SKM-1 treated with dmso at 0.1 percent for 144 hours (cell line): ENCODE data around the gene MXD1.
A peak's percentile ranks its signal among the peaks of the same experiment; 100 is the strongest.
"Not testable (repeated sequence)": the region's sequence is repeated elsewhere in the genome, so short reads cannot be mapped to it uniquely, and the experiment has no call there.

Experiments used
- DNase-seq: peaks from one replicate; lab custom pipeline; 2025; ENCODE audit not compliant: unreplicated experiment; lab: John Stamatoyannopoulos, UW

The MXD1 gene, protein sequence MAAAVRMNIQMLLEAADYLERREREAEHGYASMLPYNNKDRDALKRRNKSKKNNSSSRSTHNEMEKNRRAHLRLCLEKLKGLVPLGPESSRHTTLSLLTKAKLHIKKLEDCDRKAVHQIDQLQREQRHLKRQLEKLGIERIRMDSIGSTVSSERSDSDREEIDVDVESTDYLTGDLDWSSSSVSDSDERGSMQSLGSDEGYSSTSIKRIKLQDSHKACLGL

DNA sequence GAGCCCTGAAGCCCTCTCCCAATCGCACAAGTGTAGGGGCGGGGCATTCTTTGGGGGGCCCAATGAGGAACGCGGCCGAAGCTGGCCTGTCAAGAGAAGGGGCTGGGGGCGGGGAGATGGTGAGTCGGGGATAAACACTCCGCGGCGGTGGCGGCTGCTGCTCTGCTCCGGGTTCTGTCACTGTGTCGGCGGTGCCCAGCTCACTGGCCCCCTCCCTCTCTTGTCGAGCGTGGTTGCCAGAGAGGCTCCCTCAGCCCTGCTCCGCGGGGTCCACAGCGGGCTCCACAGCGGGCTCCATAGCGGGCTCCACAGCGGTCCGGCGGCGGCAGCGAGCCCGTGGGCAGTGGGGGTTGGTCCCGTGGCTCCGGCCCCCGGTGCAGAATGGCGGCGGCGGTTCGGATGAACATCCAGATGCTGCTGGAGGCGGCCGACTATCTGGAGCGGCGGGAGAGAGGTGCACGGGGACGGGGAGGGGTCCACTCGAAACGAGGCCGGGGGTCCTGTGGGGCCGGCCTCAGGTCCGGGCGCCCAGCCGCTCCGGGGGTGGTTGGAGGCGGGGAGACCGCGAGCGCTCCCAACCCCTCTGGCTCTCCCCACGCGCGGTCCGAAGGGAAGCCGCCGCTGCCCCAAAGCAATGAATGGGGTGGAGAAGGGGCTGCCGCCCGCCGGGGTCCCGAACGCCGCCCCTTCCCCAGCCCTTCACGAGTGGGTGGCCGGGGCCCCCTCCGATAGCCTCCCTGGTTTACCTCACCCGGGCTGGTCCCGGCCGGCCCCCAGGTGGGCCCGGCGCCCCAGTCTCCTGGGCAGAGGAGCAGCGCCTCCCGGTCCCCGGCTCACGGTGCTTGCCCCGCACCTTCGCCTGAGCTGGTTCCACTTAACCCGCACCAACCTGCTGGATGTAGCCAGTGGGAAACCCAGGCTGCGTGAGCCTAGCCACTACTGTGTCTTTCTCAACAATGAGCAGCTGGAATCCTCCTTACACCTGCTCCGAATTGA lies at the start of gene MXD1:
Gene MXD1 (plus strand): TSS at position 160 of the 996 bp plus-strand sequence. CDS start 222 bp downstream, at position 382.
- no peak for DNase-seq

DNA sequence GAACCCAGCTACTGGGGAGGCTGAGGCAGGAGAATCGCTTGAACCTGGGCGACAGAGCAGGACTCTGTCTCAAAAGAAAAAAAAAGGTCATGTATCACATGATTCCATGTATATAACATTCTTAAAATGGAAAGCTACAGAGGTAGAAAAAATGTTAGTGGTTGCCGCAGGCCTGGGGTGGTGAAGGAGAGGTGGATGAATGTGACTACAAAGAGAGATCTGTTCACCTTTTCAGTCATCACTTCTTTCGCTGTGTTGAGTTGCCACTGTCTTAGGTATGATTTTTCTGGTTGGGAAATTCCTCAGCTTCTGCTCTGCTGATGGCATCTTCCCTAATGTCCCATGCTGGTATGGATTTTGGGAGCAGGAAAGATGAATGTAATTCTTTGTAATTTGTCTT lies 26.5 kb upstream of the MXD1 start:
- DNase-seq = no peak

DNA sequence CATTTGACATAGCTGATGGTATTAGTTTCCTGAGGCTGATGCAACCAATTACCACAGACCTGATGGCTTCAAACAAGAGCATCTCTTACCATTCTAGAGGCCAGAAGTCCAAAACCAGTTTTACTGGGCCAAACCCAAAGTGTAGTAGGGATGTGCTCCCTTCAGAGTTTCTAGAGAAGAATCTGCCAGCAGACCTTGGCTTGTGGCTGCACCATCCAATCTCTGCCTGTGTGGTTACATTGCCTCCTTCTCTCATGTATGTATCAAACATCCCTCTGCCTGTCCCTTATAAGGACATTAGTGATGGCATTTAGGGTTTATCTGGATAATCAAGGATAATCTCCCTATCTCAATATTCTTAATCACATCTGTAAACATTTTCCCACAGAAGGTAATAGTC lies 25.6 kb upstream of the MXD1 start:
- no peak for DNase-seq

DNA sequence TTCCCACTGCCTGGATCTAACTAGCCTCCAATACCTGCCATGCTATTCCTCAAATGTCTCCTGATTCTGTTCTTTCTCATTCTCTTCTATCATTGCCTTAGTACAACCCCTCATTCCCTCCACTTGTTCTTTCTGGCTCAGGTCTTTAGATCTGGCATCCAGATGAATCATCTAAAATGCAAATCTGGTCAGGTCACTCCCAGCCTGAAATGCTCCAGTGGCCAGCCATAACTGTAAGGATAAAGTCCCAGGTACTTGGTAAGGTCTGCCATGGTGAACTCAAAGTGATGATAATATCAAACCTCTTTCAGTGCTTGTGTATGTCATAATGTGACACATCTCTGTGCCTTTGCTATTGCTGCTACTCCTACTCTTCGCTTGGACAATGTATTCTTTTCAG lies 24.0 kb upstream of the MXD1 start:
- DNase-seq = no peak

DNA sequence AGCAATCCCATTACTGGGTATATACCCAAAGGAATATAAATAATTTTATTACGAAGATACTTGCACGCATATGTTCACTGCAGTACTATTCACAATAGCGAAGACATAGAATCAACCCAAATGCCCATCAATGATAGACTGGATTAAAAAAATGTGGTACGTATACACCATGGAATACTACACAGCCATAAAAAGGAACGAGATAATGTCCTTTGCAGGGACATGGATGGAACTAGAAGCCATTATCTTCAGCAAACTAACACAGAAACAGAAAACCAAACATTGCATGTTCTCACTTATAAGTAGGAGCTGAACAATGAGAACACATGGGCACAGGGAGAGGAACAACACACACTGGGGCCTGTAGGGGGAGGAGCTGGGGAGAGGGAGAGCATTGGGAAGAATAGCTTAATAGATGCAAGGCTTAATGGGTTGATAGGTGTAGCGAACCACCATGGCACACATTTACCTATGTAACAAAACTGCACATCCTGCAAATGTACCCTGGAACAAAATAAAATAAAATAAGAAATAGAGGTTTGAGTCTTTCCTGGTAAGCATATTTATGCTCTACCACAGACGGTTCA lies 22.0 kb upstream of the MXD1 start:
- not testable (repeated sequence) for DNase-seq

DNA sequence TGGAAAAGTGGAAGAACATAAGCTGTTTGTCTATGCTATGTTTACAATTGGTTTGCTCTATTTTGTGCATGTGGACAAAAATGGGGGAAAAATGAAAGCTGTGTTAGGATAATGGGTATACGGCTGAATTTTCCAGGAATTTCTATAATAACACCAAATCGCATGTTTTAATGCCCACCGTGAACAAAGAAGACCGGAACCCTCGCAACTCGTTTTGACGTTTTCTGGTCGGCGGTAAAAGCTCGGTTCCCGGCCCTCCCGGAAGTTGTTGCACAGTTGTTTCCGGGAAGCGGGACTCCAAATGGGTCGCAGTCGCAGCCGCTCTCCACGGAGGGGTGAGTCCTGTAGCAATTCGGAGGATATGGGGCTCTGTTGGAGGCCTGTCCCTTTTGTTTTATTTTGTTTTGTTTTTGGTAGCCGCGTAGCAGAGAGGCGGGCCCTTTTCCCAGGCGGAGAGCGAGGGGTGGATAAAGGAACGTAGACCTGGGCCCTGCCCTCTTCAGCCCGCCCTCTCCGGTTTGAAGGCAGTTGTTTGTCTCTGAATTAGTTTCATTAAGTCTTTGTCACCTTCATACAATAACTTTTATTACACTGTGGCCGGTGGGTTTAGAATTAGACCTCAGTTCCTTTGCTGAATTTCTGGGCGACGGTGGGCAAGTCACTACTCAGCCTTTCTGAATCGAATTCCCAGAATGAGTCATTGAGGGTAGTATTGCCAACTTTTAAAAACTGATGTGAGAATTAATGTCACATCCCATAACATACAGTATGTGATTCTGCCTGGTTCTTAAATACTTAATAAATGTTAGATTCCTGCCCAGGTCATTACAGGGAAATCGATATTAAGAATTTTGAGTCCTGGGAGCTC lies 21.0 kb upstream of the MXD1 start, which contains the start of gene SNRNP27:
Gene SNRNP27 (plus strand): TSS at position 273 of the 868 bp plus-strand sequence. CDS start 29 bp downstream, at position 302.
- DNase-seq = peak; percentile 66

DNA sequence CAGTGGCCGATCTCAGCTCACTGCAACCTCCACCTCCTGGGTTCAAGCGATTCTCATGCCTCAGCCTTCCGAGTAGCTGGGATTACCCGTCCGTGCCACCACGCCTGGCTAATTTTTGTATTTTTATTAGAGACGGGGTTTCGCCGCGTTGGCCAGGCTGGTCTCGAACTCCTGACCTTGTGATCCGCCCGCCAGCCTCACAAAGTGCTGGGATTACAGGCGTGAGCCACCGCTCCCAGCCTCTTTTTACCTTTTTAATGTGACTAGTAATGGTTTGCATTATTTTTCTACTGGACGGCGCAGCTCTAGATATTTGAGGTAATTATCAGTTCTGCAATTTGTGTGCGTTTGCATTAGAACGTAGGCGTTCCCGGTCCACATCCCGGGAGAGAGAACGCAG lies 20.2 kb upstream of the MXD1 start:
- not testable (repeated sequence) for DNase-seq

DNA sequence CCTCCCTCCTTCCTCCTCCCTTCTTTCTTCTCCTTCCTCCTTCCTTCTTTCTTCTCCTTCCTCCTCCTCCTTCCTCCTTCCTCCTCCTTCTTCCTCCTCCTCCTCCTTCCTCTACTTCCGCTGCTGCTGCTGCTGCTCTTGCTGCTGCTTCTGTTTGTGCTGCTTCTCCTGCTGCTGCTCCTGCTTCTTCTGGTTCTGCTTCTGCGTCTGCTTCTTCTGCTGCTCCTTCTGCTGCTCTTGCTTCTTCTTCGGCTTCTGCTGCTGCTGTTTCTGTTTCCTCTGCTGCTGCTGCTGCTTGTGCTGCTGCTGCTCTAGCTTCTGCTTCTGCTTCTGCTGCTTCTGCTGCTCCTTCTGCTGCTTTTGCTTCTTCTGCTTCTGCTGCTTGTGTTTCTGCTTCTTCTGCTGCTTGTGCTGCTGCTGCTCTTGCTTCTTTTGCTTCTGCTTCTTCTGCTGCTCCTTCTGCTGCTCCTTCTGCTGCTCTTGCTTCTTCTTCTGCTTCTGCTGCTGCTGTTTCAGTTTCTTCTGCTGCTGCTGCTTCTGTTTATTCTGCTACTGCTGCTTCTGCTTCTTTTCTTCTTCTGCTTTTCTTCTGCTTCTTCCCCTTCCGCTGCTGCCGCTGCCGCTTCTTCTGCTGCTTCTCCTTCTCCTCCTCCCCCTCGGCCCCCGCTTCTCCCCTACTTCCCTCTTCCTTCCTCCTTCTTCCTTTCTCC lies 12.5 kb upstream of the MXD1 start:
- peak; percentile 96 for DNase-seq

DNA sequence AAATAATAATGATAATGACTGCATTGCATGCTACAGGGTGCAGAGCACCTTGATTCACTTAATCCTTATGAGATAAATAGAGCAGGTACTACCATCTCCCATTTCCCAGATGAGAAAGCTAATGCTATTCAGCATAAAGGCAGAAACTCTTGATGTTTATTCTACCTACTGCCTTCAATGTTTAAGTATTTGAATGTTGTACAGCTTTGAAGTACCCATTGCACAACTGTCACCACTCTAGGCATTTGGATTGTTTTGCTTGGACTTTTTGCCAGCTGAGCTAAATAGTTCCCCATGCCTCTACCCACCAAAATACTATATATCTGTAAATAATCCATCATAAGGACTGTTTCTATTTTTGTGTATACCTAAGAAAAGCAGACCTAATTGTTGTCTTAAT lies 7.7 kb upstream of the MXD1 start:
- DNase-seq = no peak

DNA sequence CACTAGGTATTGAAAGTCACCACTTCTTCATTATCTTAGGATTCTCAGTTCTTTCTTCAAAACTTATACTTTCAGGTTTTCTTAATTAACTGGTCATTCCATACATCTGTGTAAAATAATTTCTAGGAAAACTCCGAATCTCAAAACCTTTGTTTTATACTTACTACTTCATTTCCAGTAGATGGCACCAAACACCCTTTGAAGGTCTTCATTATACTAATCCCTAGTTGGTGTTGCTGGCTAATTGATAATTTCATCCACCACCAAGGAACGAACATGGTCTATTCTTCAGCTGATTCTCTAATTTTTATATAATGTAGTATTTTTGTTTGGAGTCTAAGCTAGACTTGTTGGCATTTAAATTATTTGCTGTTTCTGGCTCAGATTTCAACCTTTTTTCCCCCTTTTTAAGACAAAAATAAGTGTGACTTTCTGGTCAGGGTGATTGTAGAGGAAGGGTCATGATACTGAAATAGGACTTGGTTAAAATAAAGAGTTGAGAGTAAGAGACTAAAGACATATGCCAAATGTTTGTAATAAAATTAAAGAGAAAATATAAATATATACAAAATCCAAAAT lies 2.8 kb upstream of the MXD1 start:
- peak; percentile 65 for DNase-seq

DNA sequence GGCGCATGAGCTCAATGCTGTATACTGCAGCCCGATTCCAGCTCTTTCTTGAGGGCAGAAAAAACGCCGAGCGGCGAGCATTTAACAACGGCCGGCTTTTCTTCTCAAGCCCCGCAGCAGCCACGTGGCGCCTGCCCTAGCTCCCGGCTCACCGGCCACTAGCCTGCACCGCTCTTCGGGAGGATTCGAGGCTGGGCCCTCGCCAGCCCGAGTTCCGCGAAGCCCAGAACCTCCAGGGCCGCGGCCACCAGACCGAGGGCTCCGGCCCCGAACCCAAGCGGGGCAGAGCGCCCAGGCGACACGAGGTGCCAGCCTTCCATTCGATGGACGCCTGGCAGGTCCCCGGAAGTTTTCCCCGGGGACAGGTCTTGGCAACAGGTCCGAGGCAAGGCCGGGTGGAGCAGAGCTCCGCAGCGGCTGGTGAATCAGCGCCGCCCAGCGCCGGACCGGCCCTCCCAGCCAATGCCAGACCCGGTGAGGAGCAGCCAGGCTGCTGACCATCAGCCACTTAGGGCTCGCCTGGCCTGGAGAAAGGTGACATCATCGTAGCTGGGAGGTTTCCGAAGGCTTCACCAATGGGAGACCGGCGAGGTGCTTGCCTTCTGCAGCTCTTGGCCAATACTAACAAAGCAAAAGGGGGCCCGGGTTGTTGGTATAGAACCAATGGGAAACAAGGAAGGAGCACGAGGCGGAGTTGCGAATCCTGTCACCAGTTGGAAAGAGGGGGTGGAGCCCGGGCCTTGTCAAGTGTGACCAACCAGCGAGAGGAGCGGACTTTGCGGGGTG lies 552 bp upstream of the MXD1 start:
- peak; percentile 100 for DNase-seq

DNA sequence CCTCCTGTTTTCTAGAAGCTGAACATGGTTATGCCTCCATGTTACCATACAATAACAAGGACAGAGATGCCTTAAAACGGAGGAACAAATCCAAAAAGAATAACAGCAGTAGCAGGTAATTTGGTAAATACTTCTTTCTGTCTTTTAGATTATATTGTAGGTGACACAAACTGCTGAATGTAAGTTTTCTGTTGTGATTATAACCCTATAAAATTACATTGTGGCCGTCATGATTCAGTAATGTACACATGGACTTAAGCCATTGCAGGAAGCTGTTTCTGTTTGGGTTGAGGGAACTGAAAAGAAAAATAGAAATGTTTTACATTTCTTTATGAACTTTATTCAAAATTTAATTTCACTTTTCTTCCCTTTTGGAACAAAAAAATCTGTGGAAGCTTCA lies 1.2 kb downstream of the MXD1 start:
- no peak for DNase-seq

DNA sequence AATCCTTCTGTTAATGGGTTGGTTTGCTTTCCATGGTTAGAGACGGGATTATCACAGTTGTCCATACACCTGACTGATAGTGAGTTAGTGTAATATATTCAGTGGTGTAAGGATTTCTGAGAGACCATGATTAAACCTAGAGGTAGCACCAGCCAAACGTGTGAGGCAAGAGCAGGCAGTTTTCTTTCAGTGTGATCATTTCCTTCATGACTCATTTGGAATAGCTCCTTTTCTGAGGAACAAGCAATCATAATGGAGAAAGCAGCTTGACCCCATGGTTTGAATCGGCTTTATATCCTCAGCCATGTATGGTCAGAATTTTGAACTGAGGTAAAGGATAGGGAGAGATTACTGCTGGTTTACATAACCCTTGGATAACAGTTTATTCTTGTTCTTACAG lies 2.9 kb downstream of the MXD1 start:
- DNase-seq = peak; percentile 13

DNA sequence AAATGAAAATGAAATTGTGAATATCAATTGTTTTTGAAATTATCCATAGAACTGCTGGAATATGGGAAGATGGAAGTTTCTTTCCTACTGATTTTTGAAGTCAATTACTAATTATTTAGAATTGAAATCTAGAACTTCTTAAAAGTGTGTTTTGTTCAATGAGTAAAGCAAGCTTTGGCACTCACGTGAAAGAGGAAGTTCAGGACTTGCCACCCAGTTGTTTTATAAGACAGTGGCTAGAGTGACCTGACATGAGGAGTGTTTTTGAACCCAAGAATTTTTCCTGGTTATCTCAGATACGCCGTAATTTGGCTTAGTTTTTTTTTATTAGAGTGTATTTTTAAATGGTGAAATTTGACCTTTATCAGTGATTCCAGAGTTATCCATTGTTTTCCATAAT lies 3.5 kb downstream of the MXD1 start:
- peak; percentile 54 for DNase-seq

DNA sequence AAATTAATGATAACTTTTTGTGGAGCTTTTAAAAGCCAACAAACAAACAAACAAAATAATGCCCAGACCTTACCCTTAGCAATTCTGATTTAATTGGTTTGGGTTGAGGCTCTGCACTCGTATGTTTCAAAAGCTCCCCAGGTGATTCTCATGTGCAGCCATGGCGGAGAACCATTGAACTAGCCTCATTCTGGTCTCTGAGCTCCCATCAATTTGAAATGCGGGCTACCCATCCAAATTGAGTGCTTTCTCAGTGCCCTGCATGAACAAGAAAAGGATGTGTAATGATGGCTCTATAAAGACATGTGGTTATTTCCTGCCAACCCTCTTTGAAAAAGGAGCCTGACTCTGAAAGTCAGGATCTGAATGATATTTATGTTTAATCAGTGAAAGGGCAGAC lies 8.2 kb downstream of the MXD1 start:
- DNase-seq = no peak

DNA sequence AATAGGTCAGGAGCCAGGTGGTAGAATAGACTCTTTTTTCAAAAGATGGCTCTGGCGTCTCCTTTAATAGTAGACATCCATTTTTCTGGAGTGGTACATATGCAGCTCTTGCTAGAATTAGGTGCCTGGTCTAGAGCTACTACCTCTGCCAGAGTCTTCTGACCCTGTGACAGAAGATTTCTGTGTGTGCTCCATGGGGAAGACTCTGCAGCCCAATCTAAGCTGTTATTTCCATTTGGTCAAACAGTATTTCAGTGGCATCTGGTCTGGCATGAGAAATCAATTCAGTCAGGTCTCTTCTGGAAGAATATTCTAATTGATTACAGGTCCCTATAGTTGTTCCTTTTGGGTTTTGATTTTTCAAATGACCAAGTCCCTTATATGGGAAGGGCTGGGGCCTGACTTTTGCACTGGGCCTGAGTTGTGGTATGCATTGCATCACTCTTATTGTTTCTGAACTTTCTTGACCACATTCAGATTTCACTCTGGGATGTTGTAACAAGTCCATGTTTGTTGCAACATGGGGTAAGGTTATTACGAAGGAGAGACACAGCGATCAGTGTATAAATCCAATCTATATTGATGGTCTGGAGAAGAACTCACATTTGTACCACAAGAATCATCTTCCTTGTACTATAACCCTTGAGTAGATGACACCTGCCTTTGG lies 12.1 kb downstream of the MXD1 start:
- peak; percentile 92 for DNase-seq

DNA sequence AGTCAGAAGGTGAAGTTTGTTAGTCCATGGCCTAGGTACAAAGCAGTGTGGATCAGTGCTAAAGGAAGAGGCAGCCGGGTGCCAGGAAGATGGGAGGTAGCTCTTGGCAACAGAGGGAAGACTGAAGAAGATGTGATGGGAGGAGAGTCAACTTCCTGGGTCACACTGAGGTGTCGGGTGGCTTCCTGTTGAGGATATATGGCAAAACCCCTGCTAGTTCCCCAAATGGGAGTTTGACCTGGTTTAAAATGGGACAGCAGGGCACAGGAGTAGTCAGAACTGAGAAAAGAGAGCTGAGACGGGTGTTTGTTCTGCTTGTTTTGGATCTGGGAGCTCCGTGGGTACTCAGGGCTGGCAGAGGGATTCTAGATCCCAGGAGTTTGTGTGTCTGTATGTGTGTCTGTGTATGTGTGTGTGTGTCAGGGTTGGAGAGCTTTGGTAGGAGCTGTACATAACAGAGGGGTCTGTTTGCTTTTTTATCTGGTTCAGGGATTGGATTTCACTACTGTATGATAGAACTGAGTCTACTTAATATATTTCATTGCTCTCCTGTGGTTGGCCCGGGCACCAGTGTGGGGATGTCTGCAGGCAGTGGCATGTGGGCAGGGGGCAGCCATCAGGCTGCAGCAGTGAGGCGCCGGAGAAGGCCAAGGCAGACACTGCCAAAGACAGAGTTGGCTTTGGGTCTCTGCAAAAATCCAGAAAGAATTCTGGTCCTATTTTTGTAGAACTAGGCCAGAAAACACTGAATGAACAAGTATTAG lies 17.1 kb downstream of the MXD1 start:
- peak; percentile 34 for DNase-seq

DNA sequence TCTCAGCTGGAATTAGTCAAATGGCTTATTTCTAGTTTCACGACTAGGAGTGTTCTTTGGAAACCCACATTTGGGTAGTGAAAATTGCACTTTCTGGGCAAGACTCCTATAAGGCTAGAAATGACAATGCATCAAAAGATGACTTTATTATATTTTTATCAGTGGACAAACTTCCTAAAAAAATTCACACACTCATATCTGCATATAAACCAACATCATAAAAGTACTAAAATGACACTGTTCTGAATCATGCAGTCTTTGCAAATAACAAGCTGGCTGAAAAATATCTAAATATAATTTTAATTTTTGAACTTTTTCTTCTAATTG lies 17.6 kb downstream of the MXD1 start:
- DNase-seq = no peak
